HG03280 (cell line): ENCODE data around the gene CRYBB3.
"Not testable (repeated sequence)": the region's sequence is repeated elsewhere in the genome, so short reads cannot be mapped to it uniquely, and the experiment has no call there.

Experiments
- ATAC-seq: cut with Tn5 transposase; IDR thresholded peaks from one replicate; pipeline ENCODE4 v1.9.1; 2021; ENCODE audit warnings: mild to moderate bottlenecking, moderate library complexity; ENCODE audit not compliant: unreplicated experiment

The CRYBB3 gene

GRCh38 chr22:25238058-25238457 is 38.4 kb downstream of the CRYBB3 start:
- ATAC-seq, result not testable (repeated sequence)

- ATAC-seq, result not testable (repeated sequence)
These were observed 55.5 kb downstream of the CRYBB3 start for GRCh38 chr22:25255169-25255568.
